ENCODE measurements around the gene DENND4B. TPM values are rescaled to one million over a fixed set of nuclear protein-coding genes. Genes with fewer than 3 reads are reported as not detected.

Gene DENND4B
- polyA plus RNA-seq, 1 of the 3 experiments (the other 2 are of a cell fraction) = 29.6 TPM

DNA sequence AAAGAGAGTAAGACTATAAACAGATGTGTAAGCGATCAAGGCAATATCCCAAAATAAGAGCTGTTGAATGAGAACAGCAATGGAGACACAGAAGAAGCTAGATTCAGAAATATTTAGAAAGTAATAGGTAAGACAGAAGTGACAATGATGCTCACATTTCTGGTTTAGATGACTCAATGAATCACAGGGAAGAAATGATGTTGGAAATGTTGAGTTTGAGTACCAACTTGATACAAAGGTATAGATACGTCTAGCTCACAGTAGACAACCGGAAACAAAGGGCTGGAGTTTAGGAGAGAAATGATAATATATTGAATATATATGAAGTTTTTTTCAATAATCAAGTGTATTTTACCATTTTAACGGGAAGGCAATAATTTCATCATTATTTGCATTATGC, 30.2 kb downstream of the DENND4B start:
- no peak for TF ChIP-seq EP300 (IDR thresholded peaks at IDR 0.05; ENCODE audit: borderline replicate concordance in 1 of 2, low read depth in 1 of 2, low read length in 1 of 2)
- no peak for TF ChIP-seq NRF1 (IDR thresholded peaks at IDR 0.05; ENCODE audit: low read depth, low read length)
- TF ChIP-seq, protein P1, sequence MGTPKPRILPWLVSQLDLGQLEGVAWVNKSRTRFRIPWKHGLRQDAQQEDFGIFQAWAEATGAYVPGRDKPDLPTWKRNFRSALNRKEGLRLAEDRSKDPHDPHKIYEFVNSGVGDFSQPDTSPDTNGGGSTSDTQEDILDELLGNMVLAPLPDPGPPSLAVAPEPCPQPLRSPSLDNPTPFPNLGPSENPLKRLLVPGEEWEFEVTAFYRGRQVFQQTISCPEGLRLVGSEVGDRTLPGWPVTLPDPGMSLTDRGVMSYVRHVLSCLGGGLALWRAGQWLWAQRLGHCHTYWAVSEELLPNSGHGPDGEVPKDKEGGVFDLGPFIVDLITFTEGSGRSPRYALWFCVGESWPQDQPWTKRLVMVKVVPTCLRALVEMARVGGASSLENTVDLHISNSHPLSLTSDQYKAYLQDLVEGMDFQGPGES (IDR thresholded peaks at IDR 0.05; ENCODE audit: low read depth, low read length) = no peak
- no peak for TF ChIP-seq FOXJ3 (CRISPR knock-in tag; IDR thresholded peaks at IDR 0.05)
- TF ChIP-seq EZH2phosphoT487 (IDR thresholded peaks at IDR 0.05; ENCODE audit: borderline replicate concordance, low read depth) = no peak
- TF ChIP-seq RCOR1 (IDR thresholded peaks at IDR 0.05; ENCODE audit: low read length) = no peak
- no peak for TF ChIP-seq MXI1 (IDR thresholded peaks at IDR 0.05; ENCODE audit: low read depth, low read length)
- no peak for TF ChIP-seq TAF1 (IDR thresholded peaks at IDR 0.05; ENCODE audit: borderline replicate concordance, low read depth, low read length)
- TF ChIP-seq, protein P2, sequence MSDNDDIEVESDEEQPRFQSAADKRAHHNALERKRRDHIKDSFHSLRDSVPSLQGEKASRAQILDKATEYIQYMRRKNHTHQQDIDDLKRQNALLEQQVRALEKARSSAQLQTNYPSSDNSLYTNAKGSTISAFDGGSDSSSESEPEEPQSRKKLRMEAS (IDR thresholded peaks at IDR 0.05; ENCODE audit: low read depth) = no peak
- TF ChIP-seq CHD2 (IDR thresholded peaks at IDR 0.05; ENCODE audit: low read length, partially characterized antibody) = no peak
- no peak for TF ChIP-seq FOXM1 (IDR thresholded peaks at IDR 0.05; ENCODE audit: low read depth)
- TF ChIP-seq, protein P3, sequence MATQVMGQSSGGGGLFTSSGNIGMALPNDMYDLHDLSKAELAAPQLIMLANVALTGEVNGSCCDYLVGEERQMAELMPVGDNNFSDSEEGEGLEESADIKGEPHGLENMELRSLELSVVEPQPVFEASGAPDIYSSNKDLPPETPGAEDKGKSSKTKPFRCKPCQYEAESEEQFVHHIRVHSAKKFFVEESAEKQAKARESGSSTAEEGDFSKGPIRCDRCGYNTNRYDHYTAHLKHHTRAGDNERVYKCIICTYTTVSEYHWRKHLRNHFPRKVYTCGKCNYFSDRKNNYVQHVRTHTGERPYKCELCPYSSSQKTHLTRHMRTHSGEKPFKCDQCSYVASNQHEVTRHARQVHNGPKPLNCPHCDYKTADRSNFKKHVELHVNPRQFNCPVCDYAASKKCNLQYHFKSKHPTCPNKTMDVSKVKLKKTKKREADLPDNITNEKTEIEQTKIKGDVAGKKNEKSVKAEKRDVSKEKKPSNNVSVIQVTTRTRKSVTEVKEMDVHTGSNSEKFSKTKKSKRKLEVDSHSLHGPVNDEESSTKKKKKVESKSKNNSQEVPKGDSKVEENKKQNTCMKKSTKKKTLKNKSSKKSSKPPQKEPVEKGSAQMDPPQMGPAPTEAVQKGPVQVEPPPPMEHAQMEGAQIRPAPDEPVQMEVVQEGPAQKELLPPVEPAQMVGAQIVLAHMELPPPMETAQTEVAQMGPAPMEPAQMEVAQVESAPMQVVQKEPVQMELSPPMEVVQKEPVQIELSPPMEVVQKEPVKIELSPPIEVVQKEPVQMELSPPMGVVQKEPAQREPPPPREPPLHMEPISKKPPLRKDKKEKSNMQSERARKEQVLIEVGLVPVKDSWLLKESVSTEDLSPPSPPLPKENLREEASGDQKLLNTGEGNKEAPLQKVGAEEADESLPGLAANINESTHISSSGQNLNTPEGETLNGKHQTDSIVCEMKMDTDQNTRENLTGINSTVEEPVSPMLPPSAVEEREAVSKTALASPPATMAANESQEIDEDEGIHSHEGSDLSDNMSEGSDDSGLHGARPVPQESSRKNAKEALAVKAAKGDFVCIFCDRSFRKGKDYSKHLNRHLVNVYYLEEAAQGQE (IDR thresholded peaks at IDR 0.05; ENCODE audit: low read depth, low read length) = no peak
- no peak for TF ChIP-seq TEAD4 (IDR thresholded peaks at IDR 0.05; ENCODE audit: borderline replicate concordance, insufficient read depth)
- no peak for TF ChIP-seq ELF1 (IDR thresholded peaks at IDR 0.05)
- TF ChIP-seq MEF2A (IDR thresholded peaks at IDR 0.05; ENCODE audit: borderline replicate concordance, low read depth) = no peak
- no peak for TF ChIP-seq NFIC (IDR thresholded peaks at IDR 0.05; ENCODE audit: borderline replicate concordance)
- no peak for TF ChIP-seq GABPA (IDR thresholded peaks at IDR 0.05; ENCODE audit: low read depth)
- no peak for TF ChIP-seq GATA2 (CRISPR knock-in tag; IDR thresholded peaks at IDR 0.05)
- TF ChIP-seq, protein P4, sequence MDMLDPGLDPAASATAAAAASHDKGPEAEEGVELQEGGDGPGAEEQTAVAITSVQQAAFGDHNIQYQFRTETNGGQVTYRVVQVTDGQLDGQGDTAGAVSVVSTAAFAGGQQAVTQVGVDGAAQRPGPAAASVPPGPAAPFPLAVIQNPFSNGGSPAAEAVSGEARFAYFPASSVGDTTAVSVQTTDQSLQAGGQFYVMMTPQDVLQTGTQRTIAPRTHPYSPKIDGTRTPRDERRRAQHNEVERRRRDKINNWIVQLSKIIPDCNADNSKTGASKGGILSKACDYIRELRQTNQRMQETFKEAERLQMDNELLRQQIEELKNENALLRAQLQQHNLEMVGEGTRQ (IDR thresholded peaks at IDR 0.05; ENCODE audit: borderline replicate concordance, low read depth, low read length) = no peak
- H2AFZ ChIP-seq (ENCODE audit: low read depth) = no peak overlapping the region
- peaks cover 90% of the 10 kb centered on the region for H4K20me1 ChIP-seq (ENCODE audit: insufficient read depth)
- no peaks in the 10 kb centered on the region for H3K27me3 ChIP-seq (ENCODE audit: insufficient read depth)
- 84% methylated on average over 4 of the region's 4 CpGs for WGBS (ENCODE audit: low lambda C conversion rate)
- no peak overlapping the region for H3K27ac ChIP-seq (ENCODE audit: low read depth in 2 of 2, low read length in 1 of 2)
- CTCF ChIA-PET = interaction anchor here (1.0 to 1.7 kb wide), 3 partner anchors 30 to 119 kb away, joined by 4 to 5 read pairs (median 5); partner anchors contain the start of gene DENND4B
- H3F3A ChIP-seq (replicated peaks; ENCODE audit: insufficient read depth) = peaks cover 10% of the 10 kb centered on the region
- peaks cover 8 to 14% of the 10 kb centered on the region in 2 experiments for H3K36me3 ChIP-seq (replicated peaks in 1 of 2; ENCODE audit: control insufficient read depth in 1 of 2, insufficient read depth in 2 of 2, low read length in 1 of 2)
- no peak overlapping the region for H3K4me2 ChIP-seq
- H3K79me2 ChIP-seq (ENCODE audit: insufficient read depth) = peaks cover 100% of the 10 kb centered on the region
- no peak overlapping the region for H3K4me3 ChIP-seq (ENCODE audit: low read depth in 2 of 2, low read length in 1 of 2)
- no peaks in the 10 kb centered on the region for H3K9me2 ChIP-seq
- no peak overlapping the region for H3K9ac ChIP-seq
- H3K9me3 ChIP-seq = no peaks in the 10 kb centered on the region
- peaks cover 10 to 16% of the 10 kb centered on the region in 2 experiments; a peak in 3 of 4 replicates for H3K4me1 ChIP-seq (ENCODE audit: control insufficient read depth in 1 of 2, insufficient read depth in 2 of 2, low read depth in 1 of 2, low read length in 1 of 2)
- POLR2A ChIA-PET = interaction anchor here (0.7 kb wide), 1 partner anchor 1114 kb away, joined by 4 read pairs; no protein-coding TSS in a partner anchor
- no peak for DNase-seq

Measured in SK-N-SH (cell line).